C4-2B (cell line): ENCODE data around the gene REPIN1.

Source experiments
- CTCF ChIP-seq: fragments of 450-650 bp; conservative IDR thresholded peaks from 2 replicates; pipeline ENCODE4 v1.5.1; 2017; ENCODE audit warnings: mild to moderate bottlenecking
- ZFX ChIP-seq: fragments of 450-650 bp; IDR thresholded peaks from 2 replicates; pipeline ENCODE4 v1.6.1; 2017

- TF ChIP-seq CTCF (no peak), ZFX (no peak)
Measured at GRCh38 chr7:150421831-150422230, 53.2 kb downstream of the REPIN1 start.
